Liver (tissue), 10 donors: Measurements from ENCODE around the gene NRG2. TPM values are rescaled to one million over a fixed set of nuclear protein-coding genes. Genes with fewer than 3 reads are reported as not detected.

Experiments used
- DNase-seq: peaks from one replicate; pipeline ENCODE4 v3.0.0-alpha.2; 2017; ENCODE audit warnings: low spot score
- H3K27ac ChIP-seq, 2 donors: one replicate each; pipeline ENCODE4 v1.7.0; 2013; ENCODE audit warnings: inconsistent platforms in 2 of 2, low read length in 2 of 2, control low read depth in 1 of 2, low read depth in 1 of 2, mild to moderate bottlenecking in 1 of 2
- H3K27me3 ChIP-seq, 4 donors: one replicate each; pipeline versions ENCODE4 v1.6.1 to v1.7.0; 2013; ENCODE audit warnings: low read length in 3 of 4, inconsistent platforms in 1 of 4, mild to moderate bottlenecking in 1 of 4, moderate library complexity in 1 of 4; ENCODE audit not compliant: control insufficient read depth in 4 of 4, insufficient read depth in 4 of 4
- H3K36me3 ChIP-seq, 4 donors: one replicate each; pipeline versions ENCODE4 v1.6.1 to v1.7.0; 2013; ENCODE audit warnings: low read length in 3 of 4, mild to moderate bottlenecking in 3 of 4, low read depth in 1 of 4, moderate library complexity in 1 of 4; ENCODE audit not compliant: control insufficient read depth in 4 of 4, insufficient read depth in 3 of 4
- H3K4me1 ChIP-seq, 4 donors: one replicate each; pipeline versions ENCODE4 v1.6.1 to v1.7.0; 2013; ENCODE audit warnings: low read length in 3 of 4, mild to moderate bottlenecking in 3 of 4, moderate library complexity in 1 of 4; ENCODE audit not compliant: control insufficient read depth in 4 of 4, insufficient read depth in 4 of 4
- H3K4me3 ChIP-seq, 3 donors: one replicate each; pipeline versions ENCODE4 v1.6.1 to v1.7.0; 2013; ENCODE audit warnings: low read length in 3 of 3, control low read depth in 1 of 3, low read depth in 1 of 3, mild to moderate bottlenecking in 1 of 3
- H3K9ac ChIP-seq, 2 donors: one replicate each; pipeline ENCODE4 v1.7.0; 2013; ENCODE audit warnings: low read length in 2 of 2, mild to moderate bottlenecking in 2 of 2, moderate library complexity in 2 of 2, control low read depth in 1 of 2, low read depth in 1 of 2
- H3K9me3 ChIP-seq, 4 donors: one replicate each; pipeline versions ENCODE4 v1.6.1 to v1.7.0; 2013; ENCODE audit warnings: low read length in 3 of 4; ENCODE audit not compliant: control insufficient read depth in 4 of 4
- EGR1 ChIP-seq, 2 donors: IDR thresholded peaks; 2 replicates each; pipeline ENCODE4 v1.6.1; 2016 to 2018; ENCODE audit warnings: antibody characterized with exemption in 2 of 2, low read depth in 2 of 2
- HNF4A ChIP-seq, 2 donors: conservative IDR thresholded peaks; 2 replicates each; pipeline ENCODE4 v1.6.1; 2016; ENCODE audit warnings: antibody characterized with exemption in 2 of 2, mild to moderate bottlenecking in 2 of 2
- HNF4G ChIP-seq: IDR thresholded peaks from 2 replicates; pipeline ENCODE4 v1.6.1; 2016; ENCODE audit warnings: antibody characterized with exemption
- NR2F2 ChIP-seq: IDR thresholded peaks from 2 replicates; pipeline ENCODE4 v1.6.1; 2016; ENCODE audit warnings: antibody characterized with exemption
- RAD21 ChIP-seq, 2 donors: IDR thresholded peaks; 2 replicates each; pipeline ENCODE4 v1.6.1; 2016; ENCODE audit warnings: antibody characterized with exemption in 2 of 2, mild to moderate bottlenecking in 2 of 2
- RXRA ChIP-seq, 2 donors: IDR thresholded peaks; 2 replicates each; pipeline ENCODE4 v1.6.1; 2017 to 2018; ENCODE audit warnings: antibody characterized with exemption in 2 of 2, mild to moderate bottlenecking in 1 of 2
- TAF1 ChIP-seq: conservative IDR thresholded peaks from 2 replicates; pipeline ENCODE4 v1.6.1; 2016; ENCODE audit warnings: antibody characterized with exemption, mild to moderate bottlenecking
- YY1 ChIP-seq: IDR thresholded peaks from 2 replicates; pipeline ENCODE4 v1.6.1; 2016; ENCODE audit warnings: antibody characterized with exemption, mild to moderate bottlenecking
- WGBS: extraction: QIAGEN DNeasy Blood & Tissue Kit; methylation state at CpG from one replicate; pipeline ENCODE4 v1.1.7; 2013; 5-methylcytosine and 5-hydroxymethylcytosine counted together
- polyA plus RNA-seq, 2 donors: library from polyadenylated mRNA; stranded (reverse) in 1 of 2; unstranded in 1 of 2; fragments of 200-250 nt in 1 of 2; fragments of >200 nt in 1 of 2; fragmentation: Nextera tagmentation in 1 of 2; extraction: Ambion mirVana in 1 of 2; gene quantifications; one replicate each; pipeline versions ENCODE4 v1.2.1 to v1.2.3, GENCODE V29; 2013 to 2015
- small RNA-seq: library from RNA; depleted of rRNA; stranded (forward); fragments of <200 nt; gene quantifications from one replicate; pipeline ENCODE3, GENCODE V24; 2014
- total RNA-seq, 2 donors: library from RNA; depleted of rRNA; stranded (reverse); fragments of >200 nt; gene quantifications; one replicate each; pipeline ENCODE4 v1.2.3, GENCODE V29; 2014
- TF ChIP-seq, protein P1 (sequence below): IDR thresholded peaks from 2 replicates; pipeline ENCODE4 v1.6.1; 2016; ENCODE audit warnings: antibody characterized with exemption, mild to moderate bottlenecking
- donor health status: healthy.
- donor health status: healthy.
- donor health status: healthy.
- donor health status: healthy.
- donor health status: healthy.

Gene NRG2
- total and polyA plus RNA-seq, 4 donors: 0.07 to 0.08 TPM; not detected in 2

DNA sequence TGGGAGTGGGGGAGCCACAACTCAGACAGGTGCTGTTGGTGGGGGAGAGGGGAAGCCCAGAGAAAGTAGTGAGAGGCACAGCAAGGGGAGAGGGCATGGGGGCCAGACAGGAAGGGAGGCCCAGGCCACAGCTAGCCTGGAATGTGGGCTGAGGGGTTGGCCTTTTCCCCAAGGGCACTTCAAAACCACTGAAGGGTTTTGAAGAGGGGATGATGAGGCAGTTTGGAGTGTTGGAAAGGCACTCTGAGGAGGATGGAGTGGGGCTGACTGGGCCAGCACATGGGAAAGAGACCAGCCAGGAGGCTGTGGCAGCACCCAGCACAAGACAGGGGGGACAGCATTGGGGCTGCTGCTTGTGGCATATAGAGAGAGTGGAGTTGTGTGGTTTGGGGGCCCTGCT is 243.7 kb downstream of the NRG2 start:
- no peak for DNase-seq
- H3K9ac ChIP-seq: no peak overlapping the region
- H3K36me3 ChIP-seq: no peaks in the 10 kb centered on the region
- no peak overlapping the region for H3K27ac ChIP-seq
- H3K4me1 ChIP-seq: peaks cover 0 to 10% (median 2%) of the 10 kb centered on the region in 4 donors
- TF ChIP-seq NR2F2 (no peak), TAF1 (no peak), EGR1 (IDR thresholded peaks at IDR 0.05; ENCODE audit: low read depth in 2 of 2) (no peak)
- no peak overlapping the region for H3K4me3 ChIP-seq
- H3K27me3 ChIP-seq: peaks cover 0 to 6% (median 2%) of the 10 kb centered on the region in 4 donors
- no peaks in the 10 kb centered on the region for H3K9me3 ChIP-seq

DNA sequence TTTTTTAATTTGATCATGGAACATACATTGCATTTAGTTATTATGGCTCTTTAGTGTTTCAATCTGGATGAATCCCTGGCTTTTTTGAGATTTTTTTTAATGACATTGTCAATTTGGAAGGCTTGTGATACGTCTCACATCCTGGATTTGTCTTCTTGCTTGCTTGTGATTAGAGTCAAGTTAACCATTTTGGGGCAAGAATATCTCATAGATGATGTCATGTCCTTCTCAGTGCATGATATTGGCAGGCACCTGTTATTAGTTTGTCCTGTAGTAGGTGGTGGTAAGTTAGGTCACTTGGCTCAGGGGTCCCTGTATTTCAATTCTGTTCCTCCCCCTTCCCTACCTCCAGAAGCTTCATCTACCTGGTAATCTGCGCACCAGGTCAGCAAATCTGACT is 244.2 kb downstream of the NRG2 start:
- peaks cover 0 to 10% (median 2%) of the 10 kb centered on the region in 4 donors for H3K4me1 ChIP-seq
- no peaks in the 10 kb centered on the region for H3K9me3 ChIP-seq
- DNase-seq: no peak
- no peak for TF ChIP-seq HNF4G
- H3K4me3 ChIP-seq: no peak overlapping the region
- 85% methylated on average over 2 of the region's 2 CpGs for WGBS
- H3K27me3 ChIP-seq: peaks cover 0 to 6% (median 2%) of the 10 kb centered on the region in 4 donors
- no peak overlapping the region for H3K9ac ChIP-seq
- no peaks in the 10 kb centered on the region for H3K36me3 ChIP-seq
- H3K27ac ChIP-seq: no peak overlapping the region

DNA sequence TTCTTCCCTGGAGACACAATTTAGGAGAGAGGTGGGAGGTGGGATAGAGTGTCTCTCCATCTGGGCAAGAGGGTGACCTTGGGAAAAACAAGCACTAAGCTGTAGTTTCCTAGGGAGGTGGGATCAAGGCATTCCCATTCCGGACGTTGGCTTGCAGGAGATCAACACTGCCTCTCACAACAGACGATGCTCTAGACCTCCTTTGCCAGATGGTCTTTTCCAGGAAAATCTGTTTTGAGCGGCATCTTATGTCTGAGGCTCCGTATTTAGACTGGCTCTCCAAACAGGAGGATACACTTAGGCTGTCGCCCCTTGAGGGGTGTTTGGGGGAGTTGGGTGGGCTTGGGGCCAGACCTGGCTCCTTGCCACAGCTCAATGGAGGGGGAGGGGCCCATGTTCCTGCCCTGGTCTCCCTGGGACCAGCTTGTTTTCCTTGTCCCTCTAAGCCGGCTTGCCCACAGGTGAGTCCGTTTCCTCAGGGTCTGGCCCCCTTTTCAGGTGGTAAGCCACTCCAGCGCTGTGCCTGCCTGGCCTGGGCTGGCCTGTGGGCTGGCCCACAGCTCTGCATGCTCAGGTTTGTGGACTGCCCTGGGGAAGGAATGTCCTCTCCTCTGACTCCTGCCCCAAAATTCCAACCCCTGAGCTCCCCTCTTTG is 245.1 kb downstream of the NRG2 start:
- DNase-seq: no peak
- Histone ChIP-seq H3K27ac (no peak overlapping the region), H3K36me3 (no peaks in the 10 kb centered on the region), H3K9me3 (no peaks in the 10 kb centered on the region), H3K4me1 (peaks cover 0 to 10% (median 2%) of the 10 kb centered on the region in 4 donors), H3K4me3 (no peak overlapping the region), H3K9ac (no peak overlapping the region), H3K27me3 (peaks cover 0 to 8% (median 2%) of the 10 kb centered on the region in 4 donors)
- no peak for TF ChIP-seq YY1
- TF ChIP-seq, protein P1, sequence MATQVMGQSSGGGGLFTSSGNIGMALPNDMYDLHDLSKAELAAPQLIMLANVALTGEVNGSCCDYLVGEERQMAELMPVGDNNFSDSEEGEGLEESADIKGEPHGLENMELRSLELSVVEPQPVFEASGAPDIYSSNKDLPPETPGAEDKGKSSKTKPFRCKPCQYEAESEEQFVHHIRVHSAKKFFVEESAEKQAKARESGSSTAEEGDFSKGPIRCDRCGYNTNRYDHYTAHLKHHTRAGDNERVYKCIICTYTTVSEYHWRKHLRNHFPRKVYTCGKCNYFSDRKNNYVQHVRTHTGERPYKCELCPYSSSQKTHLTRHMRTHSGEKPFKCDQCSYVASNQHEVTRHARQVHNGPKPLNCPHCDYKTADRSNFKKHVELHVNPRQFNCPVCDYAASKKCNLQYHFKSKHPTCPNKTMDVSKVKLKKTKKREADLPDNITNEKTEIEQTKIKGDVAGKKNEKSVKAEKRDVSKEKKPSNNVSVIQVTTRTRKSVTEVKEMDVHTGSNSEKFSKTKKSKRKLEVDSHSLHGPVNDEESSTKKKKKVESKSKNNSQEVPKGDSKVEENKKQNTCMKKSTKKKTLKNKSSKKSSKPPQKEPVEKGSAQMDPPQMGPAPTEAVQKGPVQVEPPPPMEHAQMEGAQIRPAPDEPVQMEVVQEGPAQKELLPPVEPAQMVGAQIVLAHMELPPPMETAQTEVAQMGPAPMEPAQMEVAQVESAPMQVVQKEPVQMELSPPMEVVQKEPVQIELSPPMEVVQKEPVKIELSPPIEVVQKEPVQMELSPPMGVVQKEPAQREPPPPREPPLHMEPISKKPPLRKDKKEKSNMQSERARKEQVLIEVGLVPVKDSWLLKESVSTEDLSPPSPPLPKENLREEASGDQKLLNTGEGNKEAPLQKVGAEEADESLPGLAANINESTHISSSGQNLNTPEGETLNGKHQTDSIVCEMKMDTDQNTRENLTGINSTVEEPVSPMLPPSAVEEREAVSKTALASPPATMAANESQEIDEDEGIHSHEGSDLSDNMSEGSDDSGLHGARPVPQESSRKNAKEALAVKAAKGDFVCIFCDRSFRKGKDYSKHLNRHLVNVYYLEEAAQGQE: no peak
- no peak for TF ChIP-seq TAF1
- no peak for TF ChIP-seq RAD21 (IDR thresholded peaks at IDR 0.05)
- 62% methylated on average over 9 of the region's 9 CpGs for WGBS

DNA sequence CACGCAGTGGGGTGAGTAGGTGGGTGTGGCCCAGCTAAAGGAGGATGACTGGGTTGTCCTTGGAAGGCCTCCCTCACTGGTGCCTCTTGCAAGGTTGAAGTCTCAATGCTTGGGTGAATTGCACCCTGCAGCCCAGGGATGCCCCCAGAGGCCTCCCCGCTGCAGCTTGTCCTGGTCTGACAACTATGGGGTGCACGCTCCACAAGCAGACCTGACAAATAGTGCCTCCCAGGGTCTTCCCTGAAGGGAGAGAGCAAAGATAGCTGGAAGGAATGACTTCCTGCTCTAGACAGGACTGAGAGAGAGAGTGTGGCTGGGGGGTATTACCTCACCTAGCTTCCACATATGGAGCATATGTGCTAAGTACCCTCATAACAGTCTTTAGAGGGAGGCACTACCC is 245.8 kb downstream of the NRG2 start:
- no peak for DNase-seq
- no peak overlapping the region for H3K27ac ChIP-seq
- H3K9ac ChIP-seq: no peak overlapping the region
- WGBS: 71% methylated on average over 3 of the region's 3 CpGs
- no peaks in the 10 kb centered on the region for H3K9me3 ChIP-seq
- TF ChIP-seq RXRA (IDR thresholded peaks at IDR 0.05) (no peak), YY1 (no peak), HNF4A (conservative IDR thresholded peaks at IDR 0.05) (no peak), TAF1 (no peak)
- H3K4me1 ChIP-seq: peaks cover 0 to 10% (median 2%) of the 10 kb centered on the region in 4 donors
- H3K36me3 ChIP-seq: no peaks in the 10 kb centered on the region
- H3K4me3 ChIP-seq: no peak overlapping the region
- H3K27me3 ChIP-seq: peaks cover 0 to 8% (median 2%) of the 10 kb centered on the region in 4 donors

Small RNA genes lying within 50 kb of the gene (small RNA-seq; reads per million reads assigned to genes)
- not detected for gene RF00019

Other genes with a start within 250 kb of the NRG2 start
- gene PSD2, start 247.5 kb downstream of the NRG2 start, total RNA-seq: under 1 TPM in 1 of 2 donors, not detected in 1; 0.05 TPM
- gene PSD2, start 247.5 kb downstream of the NRG2 start, polyA plus RNA-seq: not detected
- 10 to 100 TPM in 1 of 2 donors, 1 to 10 TPM in 1; 6.9 to 14.7 TPM for gene PURA, start 70.8 kb upstream of the NRG2 start, total RNA-seq
- 1 to 10 TPM; 2.8 to 4.3 TPM for gene PURA, start 70.8 kb upstream of the NRG2 start, polyA plus RNA-seq
- gene IGIP, start 82.6 kb upstream of the NRG2 start, total RNA-seq: 10 to 100 TPM in 1 of 2 donors, 1 to 10 TPM in 1; 4.1 to 11.8 TPM
- 1 to 10 TPM; 2.3 to 3.3 TPM for gene IGIP, start 82.6 kb upstream of the NRG2 start, polyA plus RNA-seq
- 10 to 100 TPM in 1 of 2 donors, 1 to 10 TPM in 1; 8.1 to 15.6 TPM for gene CYSTM1, start 131.9 kb upstream of the NRG2 start, total RNA-seq
- 10 to 100 TPM; 31.1 to 45.7 TPM for gene CYSTM1, start 131.9 kb upstream of the NRG2 start, polyA plus RNA-seq